HCT116 (cell line): ENCODE results near the gene GID4. TPM values are rescaled to one million over a fixed set of nuclear protein-coding genes. Genes with fewer than 3 reads are reported as not detected.

Experiments
- ATAC-seq: fragments of 200-7000 bp; cut with Tn5 transposase; 2 replicates; pipeline ENCODE4 v1.9.1; 2020; ENCODE audit warnings: mild to moderate bottlenecking, moderate library complexity
- BruUV-seq: library from RNA; stranded (reverse); fragments of 400-500 nt; replicated peaks from 2 replicates; lab custom pipeline; 2021; lab: Mats Ljungman, UMichigan
- CTCF ChIA-PET: fragments of 300-600 bp; sonication (Branson Sonifier 250); formaldehyde crosslinking; loops from one replicate; lab custom pipeline; 2021; ENCODE audit warnings: antibody characterized with exemption; lab: Charles Lee
- POLR2A ChIA-PET: fragments of 300-600, 350-600 bp; sonication (Branson Sonifier 250); formaldehyde crosslinking; loops from one replicate; lab custom pipeline; 2021; ENCODE audit warnings: antibody characterized with exemption; lab: Charles Lee
- RAD21 ChIA-PET, 2 experiments: fragments of 300-600 bp; sonication (Branson Sonifier 250); formaldehyde crosslinking; loops; one replicate each; lab custom pipeline; 2023; ENCODE audit warnings: low total read pairs in 2 of 2; ENCODE audit not compliant: uncharacterized antibody in 2 of 2, unreplicated experiment in 2 of 2, low non-redundant PET in 1 of 2; lab: Charles Lee
- DNase-seq: peaks from one replicate; pipeline ENCODE4 v3.0.0-alpha.2; 2010; ENCODE audit warnings: low read depth, low spot score
- H2AFZ ChIP-seq: fragments of 200-600 bp; shearing (Covaris generic), sonication (generic); 2 replicates; pipeline ENCODE4 v1.6.1; 2017; ENCODE audit warnings: low read depth, mixed run types, mixed read lengths, antibody characterized with exemption, low read length; ENCODE audit not compliant: poor library complexity, severe bottlenecking
- H3K27ac ChIP-seq: 2 replicates; pipeline ENCODE4 v1.5.1; 2012; ENCODE audit warnings: low read depth, low read length
- H3K27me3 ChIP-seq: fragments of 200-600 bp; sonication (generic); 2 replicates; pipeline ENCODE4 v1.6.1; 2016; ENCODE audit warnings: mixed run types, low read length, mixed read lengths; ENCODE audit not compliant: insufficient read depth
- H3K36me3 ChIP-seq, 2 experiments: fragments of 200-500 bp in 1 of 2; fragments of 200-600 bp in 1 of 2; sonication (Bioruptor generic) in 1 of 2; sonication (generic) in 1 of 2; 2 replicates each; pipeline versions ENCODE4 v1.5.1 to v1.6.1; 2014 to 2016; ENCODE audit warnings: low read length in 2 of 2, inconsistent platforms in 1 of 2, mixed read lengths in 1 of 2, mixed run types in 1 of 2; ENCODE audit not compliant: insufficient read depth in 2 of 2, control insufficient read depth in 1 of 2
- H3K4me1 ChIP-seq, 2 experiments: fragments of 200-600 bp in 1 of 2; sonication (generic) in 1 of 2; 2 replicates each; pipeline versions ENCODE4 v1.5.1 to v1.6.1; 2012 to 2017; ENCODE audit warnings: low read length in 2 of 2, inconsistent platforms in 1 of 2, mild to moderate bottlenecking in 1 of 2, mixed read lengths in 1 of 2, mixed run types in 1 of 2, moderate library complexity in 1 of 2; ENCODE audit not compliant: insufficient read depth in 2 of 2, control insufficient read depth in 1 of 2
- H3K4me2 ChIP-seq: fragments of 200-600 bp; sonication (generic); 2 replicates; pipeline ENCODE4 v1.6.1; 2017; ENCODE audit warnings: mixed run types, low read length, mixed read lengths
- H3K4me3 ChIP-seq, 2 experiments: fragments of 200-600 bp in 1 of 2; sonication (generic) in 1 of 2; replicated peaks in 1 of 2; 2 replicates each; pipeline ENCODE4 v1.5.1; 2011 to 2016; ENCODE audit warnings: low read length in 2 of 2, control low read depth in 1 of 2, low read depth in 1 of 2, mild to moderate bottlenecking in 1 of 2, mixed read lengths in 1 of 2, mixed run types in 1 of 2
- H3K79me2 ChIP-seq: fragments of 200-600 bp; sonication (generic); 2 replicates; pipeline ENCODE4 v1.6.1; 2017; ENCODE audit warnings: mild to moderate bottlenecking, mixed run types, low read length, moderate library complexity, mixed read lengths; ENCODE audit not compliant: insufficient read depth
- H3K9ac ChIP-seq: fragments of 200-600 bp; sonication (generic); 2 replicates; pipeline ENCODE4 v1.6.1; 2016; ENCODE audit warnings: low read length, mixed read lengths
- H3K9me2 ChIP-seq: fragments of 200-600 bp; sonication (generic), shearing (Covaris generic); 2 replicates; pipeline ENCODE4 v1.6.1; 2017; ENCODE audit warnings: mixed run types, mild to moderate bottlenecking, moderate library complexity; ENCODE audit not compliant: insufficient read depth
- H3K9me3 ChIP-seq, 2 experiments: fragments of 200-500 bp in 1 of 2; fragments of 200-600 bp in 1 of 2; sonication (Bioruptor generic) in 1 of 2; sonication (generic) in 1 of 2; 2 replicates each; pipeline ENCODE4 v1.6.1; 2014 to 2017; ENCODE audit warnings: low read length in 2 of 2, mixed read lengths in 2 of 2, inconsistent platforms in 1 of 2, low read depth in 1 of 2, mild to moderate bottlenecking in 1 of 2, mixed run types in 1 of 2, moderate library complexity in 1 of 2; ENCODE audit not compliant: control insufficient read depth in 1 of 2, insufficient read depth in 1 of 2
- H4K20me1 ChIP-seq: fragments of 200-600 bp; sonication (generic), shearing (Covaris generic); 2 replicates; pipeline ENCODE4 v1.6.1; 2017; ENCODE audit warnings: mixed run types, mild to moderate bottlenecking, moderate library complexity; ENCODE audit not compliant: insufficient read depth
- EZH2phosphoT487 ChIP-seq: fragments of 200-600 bp; IDR thresholded peaks from 2 replicates; pipeline ENCODE4 v1.6.1; 2018; ENCODE audit warnings: antibody characterized with exemption, borderline replicate concordance
- MAX ChIP-seq: IDR thresholded peaks from 2 replicates; pipeline ENCODE4 v1.6.1; 2012
- intact Hi-C: fragments of 100-400 bp; cut with micrococcal nuclease; formaldehyde crosslinking; loops from 2 replicates; pipeline ENCODE4 v1.10.0; 2022
- total RNA-seq: library from RNA; stranded (reverse); gene quantifications from one replicate; pipeline ENCODE4 v1.2.1, GENCODE V29; 2021; ENCODE audit not compliant: unreplicated experiment

The GID4 gene
- total RNA-seq, 1 experiment from 2014 or later = 10.8 TPM

DNA sequence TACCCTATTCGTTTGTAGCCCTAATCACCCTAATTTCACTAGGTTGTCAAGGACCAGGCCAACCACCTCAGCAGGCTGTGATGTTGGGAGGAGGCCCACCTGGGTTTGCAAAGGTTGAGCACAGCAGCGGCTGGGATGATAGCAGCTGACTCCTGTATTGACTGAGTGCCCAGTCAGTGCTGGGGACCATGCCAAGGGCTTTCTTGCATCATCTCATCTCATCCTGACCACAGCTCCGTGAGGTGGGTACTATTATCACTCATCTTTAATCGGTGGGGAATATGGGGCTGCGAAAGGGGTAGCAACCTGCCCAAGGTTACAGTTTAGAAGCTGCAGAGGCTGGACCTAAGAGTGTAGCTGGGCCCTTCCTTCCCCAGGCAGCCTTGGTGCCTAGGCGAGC, 11.9 kb upstream of the GID4 start:
- Histone ChIP-seq H3K36me3 (0 out of 4 replicates have a peak, but pooled peaks cover 0 to 4% of the 10 kb centered on the region in 2 experiments), H3K4me2 (no peak overlapping the region), H4K20me1 (no peaks in the 10 kb centered on the region), H3K9me3 (no peaks in the 10 kb centered on the region), H2AFZ (no peak overlapping the region), H3K79me2 (peaks cover under 1% of the 10 kb centered on the region; the same call in 1 of the 2 replicates), H3K4me1 (peaks cover 0 to 21% of the 10 kb centered on the region in 2 experiments; a peak in 1 of 4 replicates), H3K27ac (no peak overlapping the region), H3K9me2 (no peaks in the 10 kb centered on the region), H3K9ac (no peak overlapping the region), H3K27me3 (no peaks in the 10 kb centered on the region), H3K4me3 (no peak overlapping the region)
- no peak for ATAC-seq
- ChIA-PET POLR2A (no interaction called here), CTCF (no interaction called here), RAD21 (no interaction called here)
- TF ChIP-seq EZH2phosphoT487 = no peak
- BruUV-seq = no TSS peak
- intact Hi-C loops = no loop called here
- no peak for DNase-seq

GRCh38 chr17:18028114-18028951, 10.9 kb upstream of the GID4 start:
- no peaks in the 10 kb centered on the region for H3K9me2 ChIP-seq
- no peaks in the 10 kb centered on the region for H3K9me3 ChIP-seq
- no peak for ATAC-seq
- ChIA-PET POLR2A (no interaction called here), CTCF (no interaction called here), RAD21 (no interaction called here)
- intact Hi-C loops = no loop called here
- no TSS peak for BruUV-seq
- no peaks in the 10 kb centered on the region for H3K27me3 ChIP-seq
- 0 out of 4 replicates have a peak, but pooled peaks cover 0 to 4% of the 10 kb centered on the region in 2 experiments for H3K36me3 ChIP-seq
- no peak overlapping the region for H3K4me2 ChIP-seq
- H4K20me1 ChIP-seq = no peaks in the 10 kb centered on the region
- H3K4me1 ChIP-seq = peaks cover 0 to 26% of the 10 kb centered on the region in 2 experiments; a peak in 1 of 4 replicates
- peaks cover 8% of the 10 kb centered on the region; the same call in 1 of the 2 replicates for H3K79me2 ChIP-seq
- no peak overlapping the region for H3K9ac ChIP-seq
- no peak for DNase-seq
- no peak overlapping the region for H3K27ac ChIP-seq
- TF ChIP-seq MAX = no peak
- no peak overlapping the region for H2AFZ ChIP-seq
- no peak overlapping the region for H3K4me3 ChIP-seq
